ENCODE measurements around the gene UBE2O. TPM values are rescaled to one million over a fixed set of nuclear protein-coding genes. Genes with fewer than 3 reads are reported as not detected.

The UBE2O gene
- total RNA-seq, 1 experiment from 2014 or later, result 19.5 TPM

- H3K4me1 Mint-ChIP-seq (ENCODE audit: insufficient read depth, unreplicated experiment), result no peaks in the 10 kb centered on the region
- ChIA-PET POLR2A (no interaction called here), CTCF (interaction anchor here (0.6 to 1.3 kb wide), 6 partner anchors 9 to 113 kb away, joined by 3 to 4 read pairs (median 3); no protein-coding TSS in a partner anchor)
- intact Hi-C loops (cut with micrococcal nuclease), result no loop called here
- no peaks in the 10 kb centered on the region for H3K9me3 Mint-ChIP-seq (ENCODE audit: unreplicated experiment)
- no peak overlapping the region for H3K27ac Mint-ChIP-seq (ENCODE audit: low read depth, unreplicated experiment)
- H3K27me3 Mint-ChIP-seq (ENCODE audit: insufficient read depth, unreplicated experiment), result no peaks in the 10 kb centered on the region
- no peak overlapping the region for H3K4me3 Mint-ChIP-seq (ENCODE audit: unreplicated experiment)
- no TSS peak for BruUV-seq (replicated peaks)
- TF ChIP-seq, protein P1, sequence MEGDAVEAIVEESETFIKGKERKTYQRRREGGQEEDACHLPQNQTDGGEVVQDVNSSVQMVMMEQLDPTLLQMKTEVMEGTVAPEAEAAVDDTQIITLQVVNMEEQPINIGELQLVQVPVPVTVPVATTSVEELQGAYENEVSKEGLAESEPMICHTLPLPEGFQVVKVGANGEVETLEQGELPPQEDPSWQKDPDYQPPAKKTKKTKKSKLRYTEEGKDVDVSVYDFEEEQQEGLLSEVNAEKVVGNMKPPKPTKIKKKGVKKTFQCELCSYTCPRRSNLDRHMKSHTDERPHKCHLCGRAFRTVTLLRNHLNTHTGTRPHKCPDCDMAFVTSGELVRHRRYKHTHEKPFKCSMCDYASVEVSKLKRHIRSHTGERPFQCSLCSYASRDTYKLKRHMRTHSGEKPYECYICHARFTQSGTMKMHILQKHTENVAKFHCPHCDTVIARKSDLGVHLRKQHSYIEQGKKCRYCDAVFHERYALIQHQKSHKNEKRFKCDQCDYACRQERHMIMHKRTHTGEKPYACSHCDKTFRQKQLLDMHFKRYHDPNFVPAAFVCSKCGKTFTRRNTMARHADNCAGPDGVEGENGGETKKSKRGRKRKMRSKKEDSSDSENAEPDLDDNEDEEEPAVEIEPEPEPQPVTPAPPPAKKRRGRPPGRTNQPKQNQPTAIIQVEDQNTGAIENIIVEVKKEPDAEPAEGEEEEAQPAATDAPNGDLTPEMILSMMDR (IDR thresholded peaks at IDR 0.05; ENCODE audit: unreplicated experiment), result no peak
- DNase-seq (ENCODE audit: unreplicated experiment), result no peak
- peaks cover 60% of the 10 kb centered on the region for H3K36me3 Mint-ChIP-seq (ENCODE audit: insufficient read depth, unreplicated experiment)
These were observed 50.2 kb downstream of the UBE2O start for GRCh38 chr17:76402711-76403110.

DNA sequence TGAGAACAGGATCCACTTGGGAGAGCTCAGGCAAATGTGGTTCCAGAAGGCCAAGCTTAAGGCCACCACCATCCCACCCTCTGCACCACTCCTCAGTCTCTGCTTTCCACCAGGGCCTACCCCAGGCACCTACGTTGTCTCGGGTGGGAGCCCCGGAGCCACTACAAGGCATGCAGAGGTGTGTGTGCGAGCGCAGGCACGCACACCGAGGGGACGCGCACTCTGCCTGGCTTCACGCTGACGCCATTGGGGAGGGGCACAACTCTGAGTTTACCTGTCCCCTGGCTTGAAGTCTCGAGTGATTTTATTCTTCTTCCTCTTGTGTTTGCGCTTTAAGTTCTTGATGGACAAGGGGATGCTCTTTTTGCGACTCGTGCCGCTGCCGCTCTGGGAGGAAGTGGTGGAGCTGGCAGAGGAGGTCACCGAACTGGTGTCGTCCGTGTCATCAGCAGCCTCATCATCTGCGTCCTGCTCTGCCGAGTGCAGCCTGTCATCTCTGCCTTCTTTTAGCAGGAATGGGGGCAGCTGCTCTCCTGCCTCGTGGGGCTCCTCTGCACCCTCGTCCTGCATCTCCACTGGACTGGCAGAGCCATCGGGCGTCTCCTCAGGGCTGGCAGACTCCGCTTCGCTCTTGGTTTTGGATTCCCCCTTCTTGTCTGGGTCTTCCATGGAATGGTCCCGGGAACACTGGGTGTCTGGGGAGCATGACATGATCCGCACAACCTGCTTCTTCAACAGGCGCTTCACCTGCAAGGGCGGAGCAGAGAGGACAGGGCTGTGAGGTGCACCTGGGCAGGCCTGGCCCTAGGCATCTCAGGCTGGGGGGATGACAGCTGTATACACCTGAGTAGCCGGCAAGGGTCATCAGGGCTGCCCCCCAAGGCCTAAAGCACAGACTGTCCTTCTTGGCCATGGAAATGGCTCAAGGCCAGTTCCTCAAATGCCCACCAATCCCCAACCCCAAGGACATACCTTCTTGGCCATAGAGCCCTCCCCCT is 53.5 kb downstream of the UBE2O start:
- POLR2A ChIA-PET, result no interaction called here
- H3K36me3 Mint-ChIP-seq (ENCODE audit: insufficient read depth, unreplicated experiment), result peaks cover 78% of the 10 kb centered on the region
- no peak overlapping the region for H3K27ac Mint-ChIP-seq (ENCODE audit: low read depth, unreplicated experiment)
- no peaks in the 10 kb centered on the region for H3K9me3 Mint-ChIP-seq (ENCODE audit: unreplicated experiment)
- DNase-seq (ENCODE audit: unreplicated experiment), result no peak
- intact Hi-C loops (cut with micrococcal nuclease), result no loop called here
- no peak overlapping the region for H3K4me3 Mint-ChIP-seq (ENCODE audit: unreplicated experiment)
- no peaks in the 10 kb centered on the region for H3K4me1 Mint-ChIP-seq (ENCODE audit: insufficient read depth, unreplicated experiment)
- TF ChIP-seq, protein P1 (IDR thresholded peaks at IDR 0.05; ENCODE audit: unreplicated experiment), result no peak
- CTCF ChIA-PET, result interaction anchor here (0.6 to 5.1 kb wide), 13 partner anchors 9 to 225 kb away, joined by 3 to 72 read pairs (median 7); partner anchors contain the start of gene SPHK1
- H3K27me3 Mint-ChIP-seq (ENCODE audit: insufficient read depth, unreplicated experiment), result no peaks in the 10 kb centered on the region
- no TSS peak for BruUV-seq (replicated peaks)

DNA sequence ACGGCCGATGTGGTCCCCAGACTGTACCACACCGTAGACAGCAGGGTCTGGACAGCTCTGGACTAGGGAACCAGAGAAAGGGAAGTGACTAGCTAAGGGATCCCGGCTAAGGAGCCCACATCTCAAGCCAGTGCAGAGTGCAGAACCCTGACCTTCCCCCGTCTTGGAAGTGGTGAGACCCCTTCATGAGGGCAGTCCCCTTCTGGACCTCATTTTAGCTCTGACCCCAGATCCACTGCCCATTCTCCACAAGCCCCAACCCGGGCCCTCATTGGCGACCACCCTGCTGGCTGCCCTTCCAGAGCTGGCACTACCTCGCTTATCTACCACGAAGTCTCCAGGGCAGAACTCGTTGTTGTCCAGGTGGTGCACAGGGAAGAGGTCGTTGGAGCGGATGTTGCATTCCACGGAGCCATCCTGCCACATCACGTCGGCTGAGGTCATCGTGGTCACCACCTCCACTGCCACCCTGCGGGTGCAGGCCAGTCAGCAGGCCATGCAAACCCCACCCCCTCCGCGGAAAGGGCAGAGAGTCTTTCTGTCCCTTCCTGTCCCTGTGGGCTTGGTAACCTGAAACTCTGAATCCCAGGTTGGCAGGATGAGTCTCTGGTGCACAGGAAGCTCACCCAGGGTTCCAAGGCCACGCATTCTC is 54.3 kb downstream of the UBE2O start:
- POLR2A ChIA-PET, result interaction anchor here (0.6 to 0.9 kb wide), 3 partner anchors 32 to 103 kb away, joined by 3 read pairs; partner anchors contain the start of gene RHBDF2
- CTCF ChIA-PET, result interaction anchor here (0.5 to 5.1 kb wide), 34 partner anchors 10 to 878 kb away, joined by 3 to 72 read pairs (median 5); partner anchors contain the start of gene SPHK1
- Mint-ChIP-seq H3K9me3 (ENCODE audit: unreplicated experiment) (no peaks in the 10 kb centered on the region), H3K27me3 (ENCODE audit: insufficient read depth, unreplicated experiment) (no peaks in the 10 kb centered on the region), H3K27ac (ENCODE audit: low read depth, unreplicated experiment) (no peak overlapping the region), H3K4me3 (ENCODE audit: unreplicated experiment) (no peak overlapping the region), H3K4me1 (ENCODE audit: insufficient read depth, unreplicated experiment) (peaks cover 5% of the 10 kb centered on the region), H3K36me3 (ENCODE audit: insufficient read depth, unreplicated experiment) (peaks cover 75% of the 10 kb centered on the region)
- no TSS peak for BruUV-seq (replicated peaks)
- TF ChIP-seq, protein P1 (IDR thresholded peaks at IDR 0.05; ENCODE audit: unreplicated experiment), result no peak
- no peak for DNase-seq (ENCODE audit: unreplicated experiment)
- intact Hi-C loops (cut with micrococcal nuclease), result no loop called here

All from MCF 10A (cell line).